Femur (tissue), 1 donor: ENCODE results near the gene NLRC4.
"Not testable (repeated sequence)": the region's sequence is repeated elsewhere in the genome, so short reads cannot be mapped to it uniquely, and the experiment has no call there.

Experiments used
- DNase-seq: peaks from one replicate; pipeline ENCODE4 v3.0.0-alpha.2; 2017

Gene NLRC4

GRCh38 chr2:32246911-32247310 lies 17.8 kb downstream of the NLRC4 start:
- no peak for DNase-seq

- DNase-seq = no peak
Observed at GRCh38 chr2:32242331-32242730, 22.4 kb downstream of the NLRC4 start.

GRCh38 chr2:32237996-32238395 lies 26.7 kb downstream of the NLRC4 start:
- DNase-seq = no peak

- no peak for DNase-seq
Observed at GRCh38 chr2:32237488-32237887, 27.2 kb downstream of the NLRC4 start.

GRCh38 chr2:32235315-32235714 lies 29.4 kb downstream of the NLRC4 start:
- DNase-seq = no peak

- no peak for DNase-seq
Observed at GRCh38 chr2:32231959-32232358, 32.7 kb downstream of the NLRC4 start.

- no peak for DNase-seq
Observed at GRCh38 chr2:32229635-32230034, 35.1 kb downstream of the NLRC4 start.

- DNase-seq = no peak
Observed at GRCh38 chr2:32228181-32228580, 36.5 kb downstream of the NLRC4 start.

- DNase-seq = no peak
Observed at GRCh38 chr2:32227492-32227891, 37.2 kb downstream of the NLRC4 start.

- DNase-seq = no peak
Observed at GRCh38 chr2:32222966-32223365, 41.7 kb downstream of the NLRC4 start.

GRCh38 chr2:32220445-32220844 lies 44.2 kb downstream of the NLRC4 start:
- no peak for DNase-seq

- DNase-seq = no peak
Observed at GRCh38 chr2:32212295-32212694, 52.4 kb downstream of the NLRC4 start.

GRCh38 chr2:32210767-32211408 lies 53.8 kb downstream of the NLRC4 start:
- DNase-seq = no peak

GRCh38 chr2:32203428-32203827 lies 61.3 kb downstream of the NLRC4 start:
- not testable (repeated sequence) for DNase-seq

- no peak for DNase-seq
Observed at GRCh38 chr2:32200814-32201213, 63.9 kb downstream of the NLRC4 start.

- no peak for DNase-seq
Observed at GRCh38 chr2:32192418-32192817, 72.3 kb downstream of the NLRC4 start.

GRCh38 chr2:32189011-32189410 lies 75.7 kb downstream of the NLRC4 start:
- no peak for DNase-seq

- no peak for DNase-seq
Observed at GRCh38 chr2:32182667-32183066, 82.0 kb downstream of the NLRC4 start.
